Right lobe of liver (tissue), 4 donors: Measurements from ENCODE around the gene GIMAP4.

Source experiments
- CTCF ChIP-seq, 4 donors: fragments of 200-600 bp in 3 of 4; fragments of 450-650 bp in 1 of 4; IDR thresholded peaks; one replicate each; pipeline versions ENCODE4 v1.5.1 to v1.8.0; 2016 to 2022; ENCODE audit warnings: antibody characterized with exemption in 4 of 4, mild to moderate bottlenecking in 2 of 4
- POLR2A ChIP-seq: fragments of 450-650 bp; IDR thresholded peaks from one replicate; pipeline ENCODE4 v1.6.1; 2017; ENCODE audit warnings: antibody characterized with exemption, mild to moderate bottlenecking
- donor health status: DM: no; HTN: no; CAD: no.
- donor health status: DM: no; HTN: no; CAD: no.
- donor health status: DM: no; HTN: yes; CAD: no.

- TF ChIP-seq POLR2A (no peak), CTCF (IDR thresholded peaks at IDR 0.05) (no peak)
These were observed 47.9 kb upstream of the GIMAP4 start for GRCh38 chr7:150519310-150519709.
